ENCODE data around the gene ETFA.
"Not testable (repeated sequence)": the region's sequence is repeated elsewhere in the genome, so short reads cannot be mapped to it uniquely, and the experiment has no call there.

Gene ETFA

DNA sequence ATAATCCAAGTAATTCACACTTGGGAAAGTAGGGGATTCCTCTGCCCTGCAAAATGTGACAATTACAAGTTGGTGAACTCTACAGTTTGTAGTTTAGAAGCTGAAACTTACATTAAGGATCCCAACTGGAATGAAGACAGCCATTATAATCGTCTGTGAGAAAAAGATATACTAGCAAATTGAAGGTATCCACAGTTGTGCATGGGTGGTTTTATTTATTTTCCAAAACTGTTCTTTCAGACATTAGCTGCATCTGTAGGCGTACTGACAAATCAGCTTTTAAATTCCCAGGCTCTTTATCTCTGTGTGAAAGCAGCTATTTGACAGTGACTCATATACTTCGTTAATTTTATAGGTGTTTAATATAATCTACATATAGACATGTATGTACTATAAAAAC lies 12.8 kb upstream of the ETFA start:
- DNase-seq (ENCODE audit: low read depth): no peak

DNA sequence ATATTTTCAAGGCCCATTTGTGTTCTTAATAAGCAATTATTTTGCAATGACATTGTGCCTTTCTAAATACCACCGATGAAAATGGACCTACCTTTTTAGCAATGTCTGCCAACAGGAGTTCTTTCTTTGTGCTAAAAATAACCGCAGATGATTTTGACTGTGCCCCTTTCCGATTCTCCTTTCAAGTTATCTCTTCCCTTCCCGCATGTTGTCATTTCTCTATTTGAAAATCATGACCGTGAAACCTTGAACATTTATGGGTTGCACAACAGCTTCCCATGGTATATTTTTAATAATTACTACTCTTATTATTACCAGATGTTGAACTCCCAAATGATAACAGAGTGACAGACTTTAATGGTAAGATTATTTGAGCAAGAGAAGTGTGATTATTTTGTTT lies 10.3 kb upstream of the ETFA start:
- DNase-seq (ENCODE audit: low read depth): no peak

DNA sequence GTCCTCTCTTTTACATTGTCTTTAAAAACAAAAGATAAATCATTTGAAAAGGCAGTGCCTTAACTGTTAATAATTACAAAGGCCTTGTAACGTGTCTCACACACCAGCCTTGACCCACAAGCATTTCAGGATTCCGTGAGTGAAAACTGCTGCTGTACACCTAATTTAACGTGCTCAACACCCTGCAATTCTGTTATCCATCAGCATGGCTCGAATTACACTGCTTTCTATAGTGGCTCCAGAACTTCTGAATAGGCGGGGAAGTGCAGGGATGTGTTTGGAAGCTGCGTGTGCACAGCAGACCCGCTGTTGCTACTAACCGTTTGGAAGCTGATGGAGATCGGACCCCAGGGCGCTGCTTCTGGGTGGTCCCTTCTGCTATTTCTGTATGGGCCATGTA lies 9.9 kb upstream of the ETFA start:
- no peak for DNase-seq (ENCODE audit: low read depth)

DNA sequence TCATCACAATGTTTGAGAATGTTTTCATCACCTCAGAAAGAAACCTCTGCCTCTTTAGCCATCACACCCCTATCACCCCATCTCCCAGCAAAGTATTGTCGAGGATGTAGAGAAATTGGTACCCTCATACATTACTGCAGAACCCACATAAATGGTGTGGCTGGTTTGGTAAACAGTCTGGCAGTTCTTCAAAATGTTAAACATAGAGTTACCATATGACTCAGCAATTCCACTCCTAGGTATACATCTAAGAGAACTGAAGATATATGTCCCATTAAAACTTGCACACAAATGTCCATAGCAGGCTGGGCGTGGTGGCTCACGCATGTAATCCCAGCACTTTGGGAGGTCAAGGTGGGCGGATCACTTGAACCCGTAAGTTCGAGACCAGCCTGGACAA lies 8.7 kb upstream of the ETFA start:
- no peak for DNase-seq (ENCODE audit: low read depth)

DNA sequence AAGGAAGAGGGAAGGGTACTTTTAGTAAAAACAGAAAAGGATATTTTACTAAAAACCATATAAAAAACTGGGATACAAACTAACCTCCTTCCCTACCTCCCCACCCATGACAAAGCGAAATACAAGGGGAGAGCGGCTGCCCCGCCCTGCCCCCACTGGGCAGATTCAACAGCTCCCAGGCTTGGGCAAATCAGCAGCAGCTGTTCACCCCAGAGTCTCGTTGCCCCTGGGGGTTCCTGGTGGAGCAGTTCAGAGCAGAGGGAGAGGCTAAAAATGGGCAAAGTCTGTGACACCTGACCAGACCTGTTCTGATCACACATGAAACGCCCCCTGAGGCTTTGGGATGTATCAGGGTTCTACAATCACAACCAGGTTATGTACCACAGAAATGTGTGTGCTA lies 2.5 kb upstream of the ETFA start:
- no peak for DNase-seq (ENCODE audit: low read depth)

DNA sequence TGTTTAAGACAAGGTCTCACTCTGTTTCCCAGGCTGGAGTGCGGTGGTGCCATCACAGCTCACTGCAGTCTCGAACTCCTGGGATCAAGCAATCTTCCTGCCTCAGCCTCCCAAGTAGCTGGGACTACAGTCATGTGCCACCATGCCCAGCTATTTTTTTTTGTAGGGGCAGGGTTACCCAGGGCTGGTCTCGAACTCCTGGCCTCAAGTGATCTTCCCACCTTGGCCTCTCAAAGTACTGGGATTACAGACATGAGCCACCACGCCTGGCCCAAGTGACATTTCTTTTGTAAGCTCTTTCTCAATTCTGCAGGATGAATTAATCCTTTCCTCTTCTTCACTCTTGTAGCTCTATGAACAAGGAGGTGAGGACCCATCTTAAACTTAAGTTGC lies 1.9 kb upstream of the ETFA start:
- DNase-seq (ENCODE audit: low read depth): not testable (repeated sequence)

DNA sequence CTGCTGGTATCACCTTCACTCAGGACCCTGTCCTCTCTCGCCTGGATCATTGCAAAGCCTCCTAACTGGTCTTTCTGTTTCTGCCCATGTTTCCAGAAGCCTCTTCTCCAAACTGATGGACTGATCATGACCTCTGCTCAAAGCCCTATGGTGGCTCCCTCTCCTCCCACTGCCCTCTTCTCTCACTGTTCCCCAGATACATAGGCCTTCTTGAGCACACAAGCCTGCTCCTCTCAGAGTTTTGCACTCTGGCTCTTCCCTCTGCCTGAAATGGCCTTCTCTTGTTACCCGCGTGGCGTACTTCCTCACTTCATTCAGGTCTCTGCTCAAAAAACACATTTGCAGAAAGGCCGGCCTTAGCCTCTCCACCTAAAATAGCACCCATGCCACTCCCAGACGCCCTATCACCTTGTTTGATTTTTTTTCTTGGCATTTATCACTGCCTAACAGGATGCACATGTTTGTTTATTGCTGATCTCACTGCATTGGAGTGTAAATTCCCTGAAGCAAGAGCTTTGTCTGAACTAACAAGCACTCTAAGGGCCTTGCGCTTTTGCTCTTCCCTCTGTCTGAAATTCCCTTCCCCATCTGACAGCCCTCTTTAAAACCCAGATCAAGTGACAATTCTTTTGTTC lies 1.4 kb upstream of the ETFA start:
- peak; percentile 78 for DNase-seq (ENCODE audit: low read depth)

DNA sequence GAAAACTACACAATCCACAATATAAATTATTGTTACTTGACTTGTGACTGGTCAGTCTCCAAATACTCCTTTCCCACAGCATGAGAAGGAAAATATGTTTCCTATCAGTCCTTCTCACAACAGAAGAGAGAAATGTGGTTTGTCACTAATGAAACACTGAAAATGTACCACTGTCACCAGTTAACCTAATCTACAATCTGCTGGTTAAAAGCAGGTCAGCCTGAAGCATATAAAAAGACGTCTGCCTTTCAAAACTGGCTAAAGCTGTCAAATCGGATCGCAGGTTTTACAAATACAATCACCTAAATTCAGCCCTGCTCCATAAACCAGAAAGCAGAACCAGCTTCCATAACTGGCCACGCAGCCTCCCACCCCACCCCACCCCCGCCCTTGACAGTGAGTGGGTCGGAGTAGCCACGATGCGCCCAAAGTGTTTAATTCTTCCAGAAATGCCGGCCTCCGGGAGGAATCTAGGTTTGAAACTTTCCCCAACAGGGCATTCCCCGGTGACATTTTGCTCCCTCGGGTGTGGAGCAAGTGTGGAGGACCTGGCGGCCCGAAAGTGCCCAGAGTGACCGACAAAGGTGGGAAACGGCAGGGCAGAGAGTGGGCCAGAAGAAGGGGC lies 682 bp downstream of the ETFA start:
- DNase-seq (ENCODE audit: low read depth): no peak

DNA sequence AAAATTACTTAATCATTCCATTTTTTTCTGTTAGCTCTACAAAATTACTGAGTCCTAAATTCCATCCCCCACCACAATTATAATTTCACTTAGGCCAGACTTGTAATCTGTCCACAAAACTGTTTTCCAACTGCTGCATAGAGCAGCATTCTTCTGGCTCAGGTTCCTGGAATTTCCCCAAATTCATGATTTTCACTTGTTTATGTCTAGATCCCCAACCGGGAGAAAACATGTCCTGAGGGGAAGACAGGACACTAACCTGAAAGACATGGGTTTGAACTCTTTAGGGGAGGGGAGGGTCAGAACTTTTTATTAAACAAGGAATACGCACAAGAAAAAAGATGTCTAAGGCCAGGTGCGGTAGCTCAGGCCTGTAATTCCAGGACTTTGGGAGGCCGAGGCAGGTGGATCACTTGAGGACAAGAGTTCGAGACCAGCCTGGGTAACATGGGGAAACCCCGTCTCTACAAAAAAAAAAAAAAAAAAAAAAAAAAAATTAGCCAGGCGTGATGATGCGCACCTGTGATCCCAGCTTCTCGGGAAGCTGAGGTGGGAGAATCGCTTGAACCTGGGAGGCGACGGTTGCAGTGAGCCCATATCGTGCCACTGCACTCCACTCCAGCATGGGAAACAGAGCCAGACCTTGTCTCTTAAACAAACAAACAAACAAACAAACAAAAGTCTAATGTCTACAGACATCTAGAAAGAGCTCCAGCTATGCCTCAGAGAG lies 1.5 kb downstream of the ETFA start:
- no peak for DNase-seq (ENCODE audit: low read depth)

DNA sequence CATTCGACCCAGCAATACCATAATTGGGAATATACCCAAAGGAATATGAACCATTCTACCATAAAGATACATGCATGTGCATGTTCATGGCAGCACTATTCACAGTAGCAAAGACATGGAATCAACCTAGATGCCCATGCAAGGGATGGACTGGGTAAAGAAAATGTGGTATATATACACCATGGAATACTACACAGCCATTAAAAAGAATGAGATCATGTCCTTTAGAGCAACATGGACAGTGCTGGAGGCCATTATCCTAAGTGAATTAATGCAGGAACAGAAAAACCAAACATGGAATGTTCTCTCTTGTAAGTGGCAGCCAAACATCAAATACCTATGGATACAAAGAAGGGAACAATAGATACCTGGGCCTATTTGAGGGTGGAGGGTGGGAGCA lies 7.4 kb downstream of the ETFA start:
- no peak for DNase-seq (ENCODE audit: low read depth)

DNA sequence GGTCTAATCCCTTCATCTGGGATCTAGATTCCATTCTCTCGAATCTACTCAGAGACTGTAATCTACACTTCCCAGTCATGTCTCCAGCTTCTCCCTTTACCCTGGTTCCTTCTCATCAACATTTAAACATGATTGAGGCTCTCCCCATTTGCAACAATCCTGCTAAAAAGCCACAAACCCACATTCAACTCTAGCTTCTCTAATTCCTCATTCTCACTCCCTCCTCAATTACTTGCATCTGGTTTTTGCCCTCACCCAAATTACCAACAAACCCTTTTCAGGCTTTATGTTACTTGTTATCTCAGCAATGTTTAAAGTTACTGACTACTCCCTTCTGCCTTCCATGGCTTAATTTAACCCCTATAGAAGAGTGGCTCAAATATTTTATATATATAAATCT lies 11.5 kb downstream of the ETFA start:
- DNase-seq (ENCODE audit: low read depth): no peak

DNA sequence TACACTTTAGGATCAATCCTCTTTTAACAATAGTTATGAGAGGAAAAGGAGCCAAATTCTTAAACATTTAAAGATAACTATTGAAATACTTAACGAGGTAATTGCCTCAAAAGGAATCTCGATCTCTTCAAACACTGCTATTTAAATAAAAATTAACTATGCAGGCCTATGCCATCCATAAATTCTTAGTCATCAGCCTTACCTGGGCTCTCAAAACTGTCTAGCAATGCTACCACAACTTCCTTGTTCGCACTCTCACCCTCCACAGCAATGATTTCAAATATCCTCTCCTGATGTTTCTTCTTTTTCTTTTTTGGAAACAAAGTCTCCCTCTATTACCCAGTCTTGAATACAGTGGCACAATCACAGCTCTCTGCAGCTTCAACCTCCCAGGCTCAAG lies 12.3 kb downstream of the ETFA start:
- no peak for DNase-seq (ENCODE audit: low read depth)

DNA sequence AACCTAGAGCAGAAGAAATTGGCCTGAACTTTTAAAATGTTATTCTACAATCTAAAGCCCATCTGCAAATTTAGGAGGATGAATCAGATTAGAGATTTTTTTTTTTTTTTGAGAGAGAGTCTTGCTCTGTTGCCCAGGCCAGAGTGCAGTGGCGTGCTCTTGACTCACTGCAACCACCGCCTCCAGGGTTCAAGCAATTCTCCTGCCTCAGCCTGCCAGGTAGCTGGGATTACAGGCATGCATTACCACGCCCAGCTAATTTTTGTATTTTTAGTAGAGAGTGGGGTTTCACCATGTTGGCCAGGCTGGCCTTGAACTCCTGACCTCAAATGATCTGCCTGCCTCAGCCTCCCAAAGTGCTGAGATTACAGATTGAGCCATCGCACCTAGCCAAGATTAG lies 13.3 kb downstream of the ETFA start:
- not testable (repeated sequence) for DNase-seq (ENCODE audit: low read depth)

DNA sequence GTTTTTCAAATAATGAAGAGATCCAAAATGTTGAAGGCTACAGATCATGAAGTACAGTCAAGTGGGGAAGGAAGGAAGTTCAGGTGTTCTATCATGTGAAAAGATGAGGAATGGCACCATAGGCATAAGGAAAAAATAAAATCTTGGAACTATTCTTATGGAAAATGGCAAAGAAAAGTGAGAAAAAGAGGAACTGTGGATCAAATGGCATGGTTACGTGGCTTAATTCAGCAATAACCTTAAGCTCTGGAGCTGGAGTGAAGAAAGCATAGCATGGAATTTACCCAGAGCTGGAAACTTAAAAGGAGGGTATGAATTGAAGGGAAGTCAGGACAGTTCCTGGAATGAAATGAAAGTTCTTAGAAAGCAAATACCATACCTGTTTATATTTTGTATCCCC lies 14.4 kb downstream of the ETFA start:
- DNase-seq (ENCODE audit: low read depth): no peak

DNA sequence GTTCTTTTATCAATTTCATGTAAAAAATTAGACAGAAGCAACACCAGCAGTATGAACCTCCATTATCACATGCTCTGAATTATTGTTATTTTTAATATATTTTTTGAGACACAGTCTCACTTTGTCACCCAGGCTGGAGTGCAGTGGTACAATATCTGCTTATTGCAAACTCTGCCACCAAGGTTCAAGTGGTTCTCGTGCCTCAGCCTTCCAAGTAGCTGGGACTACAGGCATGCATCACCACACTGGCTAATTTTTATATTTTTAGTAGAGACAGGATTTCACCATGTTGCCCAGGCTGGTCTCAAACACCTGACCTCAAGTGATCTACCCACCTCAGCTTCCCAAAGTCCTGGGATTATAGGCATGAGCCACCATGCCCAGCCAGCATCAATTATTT lies 16.8 kb downstream of the ETFA start:
- DNase-seq (ENCODE audit: low read depth): not testable (repeated sequence)

DNA sequence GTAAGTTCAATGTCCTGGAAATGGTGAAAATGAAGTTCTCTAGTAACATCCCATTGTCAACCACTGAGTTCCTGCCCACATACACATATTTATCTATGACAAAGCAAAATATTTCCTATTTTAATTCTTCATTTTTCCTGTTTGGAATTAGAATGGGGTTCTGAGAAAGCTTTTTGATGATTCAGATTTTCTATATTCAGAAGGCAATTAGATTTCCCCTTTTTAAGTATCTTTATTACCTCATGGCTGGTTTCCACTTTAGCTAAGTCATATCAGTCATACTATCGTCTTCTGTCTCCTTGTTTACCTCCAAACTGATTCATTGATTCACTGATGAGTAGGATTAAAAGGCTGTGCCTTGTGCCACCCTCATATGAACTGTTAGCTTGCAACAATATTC lies 17.9 kb downstream of the ETFA start:
- DNase-seq (ENCODE audit: low read depth): no peak

DNA sequence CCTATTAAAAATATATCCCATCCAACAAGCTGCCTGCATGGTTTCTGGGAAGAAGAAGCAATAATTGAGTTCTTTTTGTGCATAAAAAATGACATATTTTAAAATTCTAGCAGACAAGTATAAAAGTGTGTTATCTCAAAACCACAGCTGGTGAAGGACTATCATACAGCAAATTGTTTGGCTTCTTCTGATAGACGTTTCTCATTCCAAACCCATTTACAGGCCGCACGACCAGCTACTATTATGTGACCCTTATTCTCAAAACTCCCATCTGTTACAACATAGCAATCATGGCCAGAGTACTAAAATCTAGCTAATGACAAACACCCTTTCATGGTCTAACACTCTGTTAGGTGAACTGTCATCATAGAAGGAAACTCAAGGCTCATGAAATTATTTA lies 21.7 kb downstream of the ETFA start:
- DNase-seq (ENCODE audit: low read depth): no peak

DNA sequence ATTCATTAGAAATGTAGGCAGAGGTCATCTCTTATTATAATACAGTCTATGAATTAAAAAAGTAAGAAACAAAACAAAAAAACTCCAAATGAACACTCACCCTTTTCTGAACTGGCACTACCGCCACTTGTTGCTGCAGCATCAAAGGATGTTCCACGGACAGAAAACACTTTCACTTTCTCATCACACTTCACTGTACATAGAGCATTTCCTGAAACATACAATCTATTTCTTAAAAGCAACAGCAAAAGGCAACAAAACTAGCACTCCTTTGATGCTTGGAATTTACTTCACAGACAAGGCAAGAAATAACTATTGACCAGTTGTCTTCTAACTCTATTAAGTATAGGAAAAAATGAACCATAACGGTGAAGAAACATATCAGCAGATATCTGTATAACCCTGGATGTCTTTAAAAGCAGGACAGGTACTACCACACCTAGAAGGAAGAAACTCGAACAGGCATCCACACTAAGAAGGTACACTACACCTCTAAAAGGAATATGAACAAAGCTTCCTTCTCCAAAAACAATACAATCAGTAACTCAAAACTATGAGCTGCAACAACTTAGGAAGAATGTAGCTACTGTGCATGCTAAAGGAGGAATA lies 24.9 kb downstream of the ETFA start:
- DNase-seq (ENCODE audit: low read depth): no peak

DNA sequence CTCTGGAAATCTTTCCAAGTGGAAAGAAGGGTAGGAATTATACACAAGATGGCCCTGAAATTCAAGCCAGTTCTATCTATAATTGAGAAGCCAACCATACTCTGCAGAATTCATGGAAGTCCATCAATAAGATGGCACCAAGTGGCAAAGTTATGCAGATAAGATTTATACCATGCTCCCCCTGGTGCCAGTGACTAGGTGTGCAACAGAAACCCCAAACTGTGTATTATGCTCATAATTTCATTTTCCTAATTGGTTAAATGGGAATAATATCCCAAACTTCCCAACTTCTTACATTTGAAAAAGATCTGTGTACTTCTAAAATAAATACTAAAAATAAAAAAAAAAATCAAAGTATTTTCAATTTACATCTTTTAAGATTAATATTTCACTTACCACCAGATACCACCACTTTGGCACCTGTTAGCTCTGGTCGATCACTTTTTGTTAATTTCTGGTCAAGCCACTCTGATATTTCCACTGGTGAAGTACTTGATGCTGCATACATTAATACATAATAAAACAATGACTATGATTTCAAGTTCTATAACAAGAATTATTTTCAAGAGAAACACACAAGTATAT lies 25.9 kb downstream of the ETFA start:
- DNase-seq (ENCODE audit: low read depth): no peak

DNA sequence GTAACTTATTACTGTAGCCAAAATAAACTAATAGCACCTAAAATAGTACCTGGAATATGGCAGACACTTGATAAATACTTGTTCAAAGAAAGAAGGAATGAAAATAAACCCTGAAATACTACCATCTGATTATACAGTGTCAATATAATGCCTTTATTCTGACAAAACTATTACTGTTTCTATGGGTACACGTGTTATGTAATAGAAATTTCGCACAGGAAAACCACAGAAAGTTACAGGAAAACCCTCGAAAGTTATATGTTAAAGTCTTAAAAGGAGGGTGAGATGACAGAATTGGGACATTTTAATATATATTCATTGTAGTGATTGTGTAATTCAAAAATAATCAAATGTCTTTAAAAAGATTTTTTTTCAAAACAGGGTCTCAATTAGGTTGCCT lies 28.8 kb downstream of the ETFA start:
- no peak for DNase-seq (ENCODE audit: low read depth)

DNA sequence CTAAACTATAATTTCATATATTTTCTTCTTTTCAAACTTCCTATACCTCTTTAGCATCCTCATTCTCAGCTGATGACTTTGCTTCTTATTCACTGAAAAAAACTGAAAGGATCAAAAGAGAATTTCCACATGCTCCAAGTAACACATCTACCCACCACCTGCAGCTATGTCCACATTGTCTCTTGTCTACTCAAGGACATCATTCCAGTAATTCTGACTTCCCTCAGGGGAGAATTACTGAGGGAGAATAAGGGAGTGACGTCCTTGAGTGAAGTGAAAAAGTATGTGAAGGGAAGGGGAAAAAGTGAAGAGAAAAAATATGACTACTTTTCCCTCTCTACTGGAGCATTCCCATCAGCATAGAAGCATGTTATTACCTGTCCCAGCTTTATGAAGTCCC lies 32.6 kb downstream of the ETFA start:
- DNase-seq (ENCODE audit: low read depth): no peak

DNA sequence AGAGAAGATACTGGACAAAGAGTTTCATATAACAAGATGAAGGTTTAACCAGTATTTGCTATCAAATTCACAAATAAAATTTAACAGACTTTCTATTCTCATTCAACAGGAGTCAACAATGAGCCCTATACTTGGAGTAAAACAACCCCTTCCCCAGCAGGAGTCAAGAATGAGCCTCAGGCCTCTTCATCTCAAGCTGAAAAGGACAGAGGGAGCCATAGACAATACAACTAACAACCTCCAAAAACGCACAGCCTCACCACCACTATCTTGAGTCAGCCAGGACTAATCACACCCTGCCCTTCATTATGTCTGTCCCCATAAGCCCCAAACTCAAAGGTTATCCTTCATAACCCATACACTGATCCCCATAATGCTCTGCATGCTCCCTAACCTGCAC lies 36.4 kb downstream of the ETFA start:
- no peak for DNase-seq (ENCODE audit: low read depth)

DNA sequence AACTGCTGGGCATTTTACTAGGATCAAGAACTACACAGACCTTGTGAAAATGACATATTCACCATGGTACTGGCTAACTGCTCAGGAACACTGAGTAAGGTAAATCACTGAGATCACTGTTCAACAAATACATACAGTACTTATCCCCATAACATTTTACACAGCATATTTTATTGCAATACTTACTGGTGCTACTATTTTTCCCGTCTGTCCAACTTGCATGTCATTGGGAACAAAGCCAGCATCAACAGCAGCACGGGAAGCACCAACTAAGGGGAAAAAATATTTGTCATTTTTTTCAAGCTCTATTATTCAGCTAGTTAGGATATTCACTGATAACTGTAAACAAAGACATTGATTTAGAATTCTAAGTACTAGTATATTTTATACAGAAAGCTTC lies 37.0 kb downstream of the ETFA start:
- DNase-seq (ENCODE audit: low read depth): peak; percentile 42

All from fibroblast of gingiva (primary cell).